ENCODE measurements around the gene CAMTA1.

- TF ChIP-seq CTCF (IDR thresholded peaks at IDR 0.05) (no peak), POLR2A (IDR thresholded peaks at IDR 0.05) (no peak)
Observed at GRCh38 chr1:6924891-6925290, 139.6 kb downstream of the CAMTA1 start.

Measured in prostate gland (tissue), 2 donors.